ENCODE results near the gene PLA2G2E. TPM values are rescaled to one million over a fixed set of nuclear protein-coding genes. Genes with fewer than 3 reads are reported as not detected.

PLA2G2E gene
- total and polyA plus RNA-seq, 4 donors: not detected

GRCh38 chr1:19960591-19960990 lies 37.2 kb upstream of the PLA2G2E start:
- peaks cover 0 to 2% (median 0%) of the 10 kb centered on the region in 4 donors for H3K27me3 ChIP-seq (ENCODE audit: control insufficient read depth in 4 of 4, insufficient read depth in 4 of 4, low read length in 3 of 4)
- H3K9ac ChIP-seq (ENCODE audit: low read depth in 1 of 2, low read length in 2 of 2): no peak overlapping the region
- no peaks in the 10 kb centered on the region for H3K36me3 ChIP-seq (ENCODE audit: control insufficient read depth in 4 of 4, insufficient read depth in 3 of 4, low read depth in 1 of 4, low read length in 3 of 4)
- WGBS: 61% methylated on average over 5 of the region's 5 CpGs
- H3K27ac ChIP-seq (ENCODE audit: low read depth in 1 of 2, low read length in 2 of 2): no peak overlapping the region
- H3K4me3 ChIP-seq (ENCODE audit: low read depth in 1 of 3, low read length in 3 of 3): no peak overlapping the region
- TF ChIP-seq FOXA2 (IDR thresholded peaks at IDR 0.05) (no peak), RXRA (IDR thresholded peaks at IDR 0.05) (no peak), YY1 (IDR thresholded peaks at IDR 0.05) (no peak), HNF4A (conservative IDR thresholded peaks at IDR 0.05) (no peak), EGR1 (IDR thresholded peaks at IDR 0.05; ENCODE audit: low read depth in 2 of 2) (no peak)
- no peaks in the 10 kb centered on the region for H3K9me3 ChIP-seq (ENCODE audit: control insufficient read depth in 4 of 4, low read length in 3 of 4)
- DNase-seq (ENCODE audit: low spot score): no peak
- H3K4me1 ChIP-seq (ENCODE audit: control insufficient read depth in 4 of 4, insufficient read depth in 4 of 4, low read length in 3 of 4): no peaks in the 10 kb centered on the region

GRCh38 chr1:19957779-19958178 lies 34.4 kb upstream of the PLA2G2E start:
- WGBS: 78% methylated on average over 4 of the region's 4 CpGs
- TF ChIP-seq FOXA2 (IDR thresholded peaks at IDR 0.05) (no peak), SP1 (IDR thresholded peaks at IDR 0.05) (no peak), JUND (IDR thresholded peaks at IDR 0.05) (no peak), TAF1 (conservative IDR thresholded peaks at IDR 0.05) (no peak), ZBTB33 (IDR thresholded peaks at IDR 0.05) (no peak), RAD21 (IDR thresholded peaks at IDR 0.05) (no peak), ATF3 (IDR thresholded peaks at IDR 0.05) (no peak), GABPA (IDR thresholded peaks at IDR 0.05 in 1 of 2, conservative IDR thresholded peaks at IDR 0.05 in 1 of 2) (no peak), RXRA (IDR thresholded peaks at IDR 0.05) (no peak), HNF4G (IDR thresholded peaks at IDR 0.05) (no peak), YY1 (IDR thresholded peaks at IDR 0.05) (no peak), CTCF (IDR thresholded peaks at IDR 0.05; ENCODE audit: low read depth, low read length, missing input control) (no peak), REST (IDR thresholded peaks at IDR 0.05) (no peak), NR2F2 (IDR thresholded peaks at IDR 0.05) (no peak), HNF4A (conservative IDR thresholded peaks at IDR 0.05) (no peak), EGR1 (IDR thresholded peaks at IDR 0.05; ENCODE audit: low read depth in 2 of 2) (no peak)
- Histone ChIP-seq H3K4me3 (ENCODE audit: low read depth in 1 of 3, low read length in 3 of 3) (no peak overlapping the region), H3K9ac (ENCODE audit: low read depth in 1 of 2, low read length in 2 of 2) (no peak overlapping the region), H3K27me3 (ENCODE audit: control insufficient read depth in 4 of 4, insufficient read depth in 4 of 4, low read length in 3 of 4) (peaks cover 0 to 2% (median under 1%) of the 10 kb centered on the region in 4 donors), H3K36me3 (ENCODE audit: control insufficient read depth in 4 of 4, insufficient read depth in 3 of 4, low read depth in 1 of 4, low read length in 3 of 4) (no peaks in the 10 kb centered on the region), H3K9me3 (ENCODE audit: control insufficient read depth in 4 of 4, low read length in 3 of 4) (peaks cover 0 to 4% (median 0%) of the 10 kb centered on the region in 4 donors), H3K4me1 (ENCODE audit: control insufficient read depth in 4 of 4, insufficient read depth in 4 of 4, low read length in 3 of 4) (no peaks in the 10 kb centered on the region), H3K27ac (ENCODE audit: low read depth in 1 of 2, low read length in 2 of 2) (no peak overlapping the region)
- DNase-seq (ENCODE audit: low spot score): no peak
